Activated T-cell treated with anti-CD3 and anti-CD28 coated beads for 24 hours (primary cell): ENCODE measurements around the gene DIO3.
"Not testable (repeated sequence)": the region's sequence is repeated elsewhere in the genome, so short reads cannot be mapped to it uniquely, and the experiment has no call there.

Source experiments
- DNase-seq: peaks from one replicate; pipeline ENCODE4 v3.0.0-alpha.2; 2020; ENCODE audit warnings: low read depth

DIO3 gene

GRCh38 chr14:101543814-101544213 lies 17.5 kb upstream of the DIO3 start:
- DNase-seq = no peak

- no peak for DNase-seq
Measured at GRCh38 chr14:101544550-101544949, 16.7 kb upstream of the DIO3 start.

- no peak for DNase-seq
Measured at GRCh38 chr14:101546706-101547105, 14.6 kb upstream of the DIO3 start.

GRCh38 chr14:101547107-101547738 lies 14.1 kb upstream of the DIO3 start:
- no peak for DNase-seq

- no peak for DNase-seq
Measured at GRCh38 chr14:101547961-101548669, 13.2 kb upstream of the DIO3 start.

- no peak for DNase-seq
Measured at GRCh38 chr14:101548710-101549109, 12.6 kb upstream of the DIO3 start.

GRCh38 chr14:101549154-101549553 lies 12.1 kb upstream of the DIO3 start:
- DNase-seq = no peak

GRCh38 chr14:101550202-101550912 lies 10.9 kb upstream of the DIO3 start:
- not testable (repeated sequence) for DNase-seq

- DNase-seq = no peak
Measured at GRCh38 chr14:101551729-101552595, 9.3 kb upstream of the DIO3 start.

- no peak for DNase-seq
Measured at GRCh38 chr14:101552786-101553231, 8.5 kb upstream of the DIO3 start.

- no peak for DNase-seq
Measured at GRCh38 chr14:101553393-101553792, 7.9 kb upstream of the DIO3 start.

GRCh38 chr14:101553931-101554330 lies 7.4 kb upstream of the DIO3 start:
- DNase-seq = no peak

- no peak for DNase-seq
Measured at GRCh38 chr14:101554991-101555668, 6.2 kb upstream of the DIO3 start.

GRCh38 chr14:101555669-101556043 lies 5.6 kb upstream of the DIO3 start:
- not testable (repeated sequence) for DNase-seq

- no peak for DNase-seq
Measured at GRCh38 chr14:101556131-101556530, 5.2 kb upstream of the DIO3 start.

- no peak for DNase-seq
Measured at GRCh38 chr14:101556566-101557320, 4.6 kb upstream of the DIO3 start.

- no peak for DNase-seq
Measured at GRCh38 chr14:101557321-101557695, 4.0 kb upstream of the DIO3 start.

- DNase-seq = no peak
Measured at GRCh38 chr14:101557811-101558738, 3.2 kb upstream of the DIO3 start.

- no peak for DNase-seq
Measured at GRCh38 chr14:101558739-101559240, 2.5 kb upstream of the DIO3 start.

- no peak for DNase-seq
Measured at GRCh38 chr14:101559250-101559623, 2.1 kb upstream of the DIO3 start.
